ENCODE results near the gene PHKB. TPM values are rescaled to one million over a fixed set of nuclear protein-coding genes. Genes with fewer than 3 reads are reported as not detected.

The PHKB gene
- total and polyA plus RNA-seq, 2 donors (not counting 3 experiments of a cell fraction or from before 2014, with no cell fraction given) = 30.1 to 61.0 TPM

- Histone ChIP-seq H3K36me3 (ENCODE audit: control insufficient read depth in 2 of 2, extremely low read depth in 1 of 2, insufficient read depth in 2 of 2, low read length in 2 of 2) (no peaks in the 10 kb centered on the region), H3K4me2 (ENCODE audit: insufficient read depth, low read length) (no peak overlapping the region), H3K27ac (ENCODE audit: insufficient read depth, low read depth, low read length) (no peak overlapping the region), H3K9me3 (replicated peaks; ENCODE audit: control insufficient read depth, insufficient read depth, low read length) (no peaks in the 10 kb centered on the region), H3K4me1 (ENCODE audit: control insufficient read depth, extremely low read depth, insufficient read depth, low read length) (peaks cover 14% of the 10 kb centered on the region), H3K79me2 (ENCODE audit: control insufficient read depth, insufficient read depth, low read length) (no peaks in the 10 kb centered on the region), H2AFZ (ENCODE audit: low read depth, low read length) (no peak overlapping the region), H3K9me1 (replicated peaks; ENCODE audit: control insufficient read depth, extremely low read depth, insufficient read depth, low read length) (no peaks in the 10 kb centered on the region), H3K4me3 (replicated peaks in 1 of 3; ENCODE audit: insufficient read depth in 1 of 3, low read depth in 1 of 3, low read length in 3 of 3) (no peak overlapping the region), H4K20me1 (replicated peaks; ENCODE audit: control insufficient read depth, extremely low read depth, insufficient read depth, low read length) (no peaks in the 10 kb centered on the region), H3K9ac (replicated peaks; ENCODE audit: extremely low read depth, insufficient read depth, low read length) (no peak overlapping the region), H3K27me3 (ENCODE audit: control insufficient read depth in 2 of 2, insufficient read depth in 2 of 2, low read length in 2 of 2) (no peaks in the 10 kb centered on the region)
- FAIRE-seq (peak; percentile 77), DNase-seq (ENCODE audit: low read depth, low spot score) (peak; percentile 60)
- no TSS peak for BruUV-seq (replicated peaks)
- POLR2A ChIA-PET = no interaction called here
- TF ChIP-seq EZH2 (IDR thresholded peaks at IDR 0.05; ENCODE audit: borderline replicate concordance, low read depth, low read length, severe bottlenecking) = no peak
- no peak for TF ChIP-seq JUN (IDR thresholded peaks at IDR 0.05; ENCODE audit: borderline replicate concordance, insufficient read depth, insufficient read length, low read depth)
- TF ChIP-seq FOS (IDR thresholded peaks at IDR 0.05; ENCODE audit: borderline replicate concordance, insufficient read depth, low read length) = peak; percentile 76
- TF ChIP-seq GATA2 (IDR thresholded peaks at IDR 0.05; ENCODE audit: insufficient read depth, insufficient read length, low read depth, low read length) = peak; percentile 82
- no peak for TF ChIP-seq MAX (IDR thresholded peaks at IDR 0.05; ENCODE audit: insufficient read depth, insufficient read length)
- intact Hi-C loops (cut with micrococcal nuclease) (no loop called here), dilution Hi-C loops (cut with MboI; ENCODE audit: extremely low pct_ligation_motif_present, low sequenced_read_pairs) (no loop called here)
- CTCF ChIA-PET = interaction anchor here (1.1 to 1.3 kb wide), 2 partner anchors 13 to 24 kb away, joined by 3 to 4 read pairs; no protein-coding TSS in a partner anchor
Measured at GRCh38 chr16:47713225-47713595, 252.1 kb downstream of the PHKB start.

- Histone ChIP-seq H3K9me3 (replicated peaks; ENCODE audit: control insufficient read depth, insufficient read depth, low read length) (no peaks in the 10 kb centered on the region), H3K4me3 (replicated peaks in 1 of 3; ENCODE audit: insufficient read depth in 1 of 3, low read depth in 1 of 3, low read length in 3 of 3) (no peak overlapping the region), H3K9ac (replicated peaks; ENCODE audit: extremely low read depth, insufficient read depth, low read length) (no peak overlapping the region), H2AFZ (ENCODE audit: low read depth, low read length) (no peak overlapping the region), H3K36me3 (ENCODE audit: control insufficient read depth in 2 of 2, extremely low read depth in 1 of 2, insufficient read depth in 2 of 2, low read length in 2 of 2) (no peaks in the 10 kb centered on the region), H4K20me1 (replicated peaks; ENCODE audit: control insufficient read depth, extremely low read depth, insufficient read depth, low read length) (no peaks in the 10 kb centered on the region), H3K4me1 (ENCODE audit: control insufficient read depth, extremely low read depth, insufficient read depth, low read length) (peaks cover 14% of the 10 kb centered on the region), H3K9me1 (replicated peaks; ENCODE audit: control insufficient read depth, extremely low read depth, insufficient read depth, low read length) (no peaks in the 10 kb centered on the region), H3K27me3 (ENCODE audit: control insufficient read depth in 2 of 2, insufficient read depth in 2 of 2, low read length in 2 of 2) (no peaks in the 10 kb centered on the region), H3K27ac (ENCODE audit: insufficient read depth, low read depth, low read length) (no peak overlapping the region), H3K4me2 (ENCODE audit: insufficient read depth, low read length) (no peak overlapping the region), H3K79me2 (ENCODE audit: control insufficient read depth, insufficient read depth, low read length) (no peaks in the 10 kb centered on the region)
- ChIA-PET POLR2A (no interaction called here), CTCF (interaction anchor here (0.6 to 1.4 kb wide), 2 partner anchors 14 to 574 kb away, joined by 3 to 4 read pairs; no protein-coding TSS in a partner anchor)
- dilution Hi-C loops (cut with MboI; ENCODE audit: extremely low pct_ligation_motif_present, low sequenced_read_pairs) (no loop called here), intact Hi-C loops (cut with micrococcal nuclease) (no loop called here)
- no peak for FAIRE-seq
- BruUV-seq (replicated peaks) = no TSS peak
- no peak for DNase-seq (ENCODE audit: low read depth, low spot score)
- no peak for TF ChIP-seq MAX (IDR thresholded peaks at IDR 0.05; ENCODE audit: insufficient read depth, insufficient read length)
- no peak for TF ChIP-seq POLR2AphosphoS5 (IDR thresholded peaks at IDR 0.05; ENCODE audit: insufficient read depth, low read depth, low read length)
- no peak for TF ChIP-seq EZH2 (IDR thresholded peaks at IDR 0.05; ENCODE audit: borderline replicate concordance, low read depth, low read length, severe bottlenecking)
- TF ChIP-seq MYC (IDR thresholded peaks at IDR 0.05; ENCODE audit: low read depth, low read length) = no peak
- no peak for TF ChIP-seq FOS (IDR thresholded peaks at IDR 0.05; ENCODE audit: borderline replicate concordance, insufficient read depth, low read length)
- TF ChIP-seq GATA2 (IDR thresholded peaks at IDR 0.05; ENCODE audit: insufficient read depth, insufficient read length, low read depth, low read length) = no peak
- no peak for TF ChIP-seq POLR2A (IDR thresholded peaks at IDR 0.05; ENCODE audit: low read depth, low read length)
- TF ChIP-seq CTCF (IDR thresholded peaks at IDR 0.05; ENCODE audit: extremely low read depth in 1 of 2, insufficient read depth in 1 of 2, low read depth in 1 of 2, low read length in 2 of 2) = no peak
- no peak for TF ChIP-seq JUN (IDR thresholded peaks at IDR 0.05; ENCODE audit: borderline replicate concordance, insufficient read depth, insufficient read length, low read depth)
Measured at GRCh38 chr16:47715442-47716083, 254.4 kb downstream of the PHKB start.

All from endothelial cell of umbilical vein (primary cell).